A549 (cell line): ENCODE measurements around the gene NGEF.

Experiments
- EP300 ChIP-seq, 2 experiments: fragments of >200 bp; sonication (Bioruptor Twin); formaldehyde crosslinking; IDR thresholded peaks; 2 replicates in 1 of 2; 3 replicates in 1 of 2; pipeline ENCODE4 v1.6.1; 2016 to 2017
- ESRRA ChIP-seq: fragments of 150-350 bp; IDR thresholded peaks from 2 replicates; pipeline ENCODE4 v1.6.1; 2014; ENCODE audit warnings: mild to moderate bottlenecking, low read length, borderline replicate concordance
- MAFK ChIP-seq: fragments of 450-650 bp; IDR thresholded peaks from 2 replicates; pipeline ENCODE4 v1.6.1; 2014; ENCODE audit not compliant: partially characterized antibody
- MAZ ChIP-seq: fragments of 150-350 bp; IDR thresholded peaks from 2 replicates; pipeline ENCODE4 v1.6.1; 2014; ENCODE audit warnings: antibody characterized with exemption, low read depth, low read length, borderline replicate concordance
- RCOR1 ChIP-seq: fragments of 150-350 bp; IDR thresholded peaks from 2 replicates; pipeline ENCODE4 v1.6.1; 2014; ENCODE audit warnings: antibody characterized with exemption, low read length, low read depth
- ZNF302 ChIP-seq: fragments of 250-450 bp; sonication (Bioruptor Pico); IDR thresholded peaks from 2 replicates; pipeline ENCODE4 v1.9.0; 2021; ENCODE audit warnings: inconsistent platforms, mild to moderate bottlenecking, moderate library complexity
- TF ChIP-seq, protein P1 (sequence below): fragments of >200 bp; sonication (Bioruptor Twin); formaldehyde crosslinking; IDR thresholded peaks from 3 replicates; pipeline ENCODE4 v1.5.1; 2016

DNA sequence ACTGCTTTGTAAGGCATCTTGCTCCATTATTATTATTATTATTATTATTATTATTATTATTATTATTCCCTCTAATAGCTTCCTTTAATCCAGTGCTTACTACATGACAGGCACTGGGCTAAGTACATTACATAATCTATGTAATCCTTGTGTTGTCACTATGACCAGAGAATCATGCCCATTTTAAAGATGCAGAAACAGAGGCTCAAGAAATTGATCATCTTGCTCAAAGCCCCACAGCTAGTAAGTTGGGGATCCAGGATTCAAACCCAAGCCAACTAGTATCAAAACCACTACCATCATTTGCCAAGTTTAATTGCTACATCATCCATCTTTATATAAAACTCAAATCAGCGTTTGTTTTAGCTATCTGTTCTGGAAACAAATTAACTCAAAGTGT lies 594 bp upstream of the NGEF start:
- TF ChIP-seq MAZ (no peak), MAFK (no peak), EP300 (IDR thresholded peaks at IDR 0.05) (no peak), RCOR1 (no peak), ZNF302 (no peak), ESRRA (no peak)
- TF ChIP-seq, protein P1, sequence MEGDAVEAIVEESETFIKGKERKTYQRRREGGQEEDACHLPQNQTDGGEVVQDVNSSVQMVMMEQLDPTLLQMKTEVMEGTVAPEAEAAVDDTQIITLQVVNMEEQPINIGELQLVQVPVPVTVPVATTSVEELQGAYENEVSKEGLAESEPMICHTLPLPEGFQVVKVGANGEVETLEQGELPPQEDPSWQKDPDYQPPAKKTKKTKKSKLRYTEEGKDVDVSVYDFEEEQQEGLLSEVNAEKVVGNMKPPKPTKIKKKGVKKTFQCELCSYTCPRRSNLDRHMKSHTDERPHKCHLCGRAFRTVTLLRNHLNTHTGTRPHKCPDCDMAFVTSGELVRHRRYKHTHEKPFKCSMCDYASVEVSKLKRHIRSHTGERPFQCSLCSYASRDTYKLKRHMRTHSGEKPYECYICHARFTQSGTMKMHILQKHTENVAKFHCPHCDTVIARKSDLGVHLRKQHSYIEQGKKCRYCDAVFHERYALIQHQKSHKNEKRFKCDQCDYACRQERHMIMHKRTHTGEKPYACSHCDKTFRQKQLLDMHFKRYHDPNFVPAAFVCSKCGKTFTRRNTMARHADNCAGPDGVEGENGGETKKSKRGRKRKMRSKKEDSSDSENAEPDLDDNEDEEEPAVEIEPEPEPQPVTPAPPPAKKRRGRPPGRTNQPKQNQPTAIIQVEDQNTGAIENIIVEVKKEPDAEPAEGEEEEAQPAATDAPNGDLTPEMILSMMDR: no peak
